B cell (primary cell): Measurements from ENCODE around the gene KCNG4. TPM values are rescaled to one million over a fixed set of nuclear protein-coding genes. Genes with fewer than 3 reads are reported as not detected.

Source experiments
- ATAC-seq: fragments of 200-7000 bp; cut with Tn5 transposase; one replicate; pipeline ENCODE4 v1.10.0; 2021; ENCODE audit warnings: low read depth, mild to moderate bottlenecking, moderate number of reproducible peaks, moderate library complexity
- CTCF ChIA-PET: fragments of 350-600 bp; sonication (Branson Sonifier 250); formaldehyde crosslinking; loops from one replicate; lab custom pipeline; 2021; ENCODE audit warnings: antibody characterized with exemption, inconsistent platforms; lab: Charles Lee
- POLR2A ChIA-PET: fragments of 350-600 bp; sonication (Branson Sonifier 250); formaldehyde crosslinking; loops from one replicate; lab custom pipeline; 2021; ENCODE audit warnings: antibody characterized with exemption; lab: Charles Lee
- DNase-seq: peaks from one replicate; pipeline ENCODE4 v3.0.0; 2013
- H2AFZ ChIP-seq: 2 replicates; pipeline ENCODE4 v1.6.1; 2012; ENCODE audit warnings: mild to moderate bottlenecking, low read depth, low read length; ENCODE audit not compliant: insufficient read depth, poor library complexity, severe bottlenecking
- H3K27ac ChIP-seq, 2 donors: 1 replicate in 1 of 2; 2 replicates in 1 of 2; pipeline ENCODE4 v1.5.1; 2012 to 2013; ENCODE audit warnings: low read length in 2 of 2, mild to moderate bottlenecking in 2 of 2, moderate library complexity in 1 of 2
- H3K27me3 ChIP-seq, 4 experiments: fragments of 200-600 bp in 1 of 4; sonication (generic) in 1 of 4; replicated peaks in 1 of 4; 1 replicate in 2 of 4; 2 replicates in 2 of 4; pipeline versions ENCODE4 v1.6.1 to v1.7.0; 2013 to 2016; ENCODE audit warnings: low read length in 3 of 4, mild to moderate bottlenecking in 2 of 4, mixed read lengths in 1 of 4, moderate library complexity in 1 of 4; ENCODE audit not compliant: insufficient read depth in 4 of 4, control insufficient read depth in 3 of 4; ENCODE audit errors: control extremely low read depth in 1 of 4
- H3K36me3 ChIP-seq, 2 experiments: replicated peaks in 1 of 2; 1 replicate in 1 of 2; 2 replicates in 1 of 2; pipeline versions ENCODE4 v1.6.1 to v1.7.1; 2013; ENCODE audit warnings: low read length in 1 of 2; ENCODE audit not compliant: insufficient read depth in 2 of 2, control insufficient read depth in 1 of 2; ENCODE audit errors: control extremely low read depth in 1 of 2, extremely low read depth in 1 of 2
- H3K4me1 ChIP-seq, 2 donors: fragments of 200-600 bp in 1 of 2; sonication (generic) in 1 of 2; 1 replicate in 1 of 2; 2 replicates in 1 of 2; pipeline versions ENCODE4 v1.5.1 to v1.6.1; 2013 to 2017; ENCODE audit warnings: low read length in 2 of 2; ENCODE audit not compliant: control insufficient read depth in 2 of 2, insufficient read depth in 2 of 2
- H3K4me2 ChIP-seq: replicated peaks from 2 replicates; pipeline ENCODE3; 2012; ENCODE audit warnings: mild to moderate bottlenecking, low read depth, low read length; ENCODE audit not compliant: poor library complexity, severe bottlenecking
- H3K4me3 ChIP-seq, 5 experiments: fragments of 200-600 bp in 1 of 5; sonication (generic) in 1 of 5; 1 replicate in 3 of 5; 2 replicates in 2 of 5; pipeline versions ENCODE4 v1.5.1 to v1.7.0; 2011 to 2016; ENCODE audit warnings: low read length in 4 of 5, mild to moderate bottlenecking in 4 of 5, low read depth in 2 of 5, control low read depth in 1 of 5, moderate library complexity in 1 of 5; ENCODE audit not compliant: insufficient read depth in 1 of 5; ENCODE audit errors: control extremely low read depth in 1 of 5, extremely low read depth in 1 of 5
- H3K79me2 ChIP-seq: fragments of 200-600 bp; sonication (generic); one replicate; pipeline ENCODE4 v1.6.0; 2016; ENCODE audit warnings: low read length; ENCODE audit not compliant: control insufficient read depth, insufficient read depth
- H3K9ac ChIP-seq: fragments of 200-600 bp; sonication (generic); 2 replicates; pipeline ENCODE4 v1.6.1; 2017; ENCODE audit warnings: mild to moderate bottlenecking, low read length, moderate library complexity
- H3K9me3 ChIP-seq, 3 donors: one replicate each; pipeline versions ENCODE4 v1.6.1 to v1.7.1; 2013; ENCODE audit warnings: low read length in 2 of 3; ENCODE audit not compliant: control insufficient read depth in 2 of 3, insufficient read depth in 1 of 3; ENCODE audit errors: control extremely low read depth in 1 of 3
- H4K20me1 ChIP-seq: 2 replicates; pipeline ENCODE4 v1.6.0; 2012; ENCODE audit warnings: mild to moderate bottlenecking, low read length; ENCODE audit not compliant: insufficient read depth, control insufficient read depth, poor library complexity, severe bottlenecking
- H3K27ac Mint-ChIP-seq: one replicate; pipeline ENCODE4 v1.8.0; 2021; ENCODE audit warnings: mixed read lengths
- H3K27me3 Mint-ChIP-seq: one replicate; pipeline ENCODE4 v1.8.0; 2021; ENCODE audit warnings: mixed read lengths
- H3K4me1 Mint-ChIP-seq: one replicate; pipeline ENCODE4 v1.8.0; 2021; ENCODE audit warnings: mixed read lengths
- H3K4me3 Mint-ChIP-seq: one replicate; pipeline ENCODE4 v1.8.0; 2021; ENCODE audit warnings: mixed read lengths
- H3K9me3 Mint-ChIP-seq: one replicate; pipeline ENCODE4 v1.8.0; 2022; ENCODE audit warnings: mixed read lengths; ENCODE audit not compliant: insufficient read depth
- CTCF ChIP-seq: fragments of 200-600 bp; IDR thresholded peaks from one replicate; pipeline ENCODE4 v1.8.0; 2022; ENCODE audit warnings: antibody characterized with exemption, mild to moderate bottlenecking
- EZH2 ChIP-seq: IDR thresholded peaks from 2 replicates; pipeline ENCODE4 v1.6.1; 2012; ENCODE audit warnings: borderline replicate concordance, low read depth, mild to moderate bottlenecking, moderate library complexity, low read length; ENCODE audit not compliant: insufficient read depth, poor library complexity, severe bottlenecking
- WGBS: methylation state at CpG from one replicate; pipeline ENCODE4 v1.1.5; 2013; ENCODE audit warnings: missing lambda C conversion rate; ENCODE audit not compliant: insufficient coverage; 5-methylcytosine and 5-hydroxymethylcytosine counted together
- intact Hi-C: fragments of 100-400 bp; cut with micrococcal nuclease; formaldehyde crosslinking; loops from one replicate; pipeline ENCODE4 v1.10.0; 2022
- polyA plus RNA-seq: library from polyadenylated mRNA; depleted of rRNA; stranded (reverse); fragments of >200 nt; gene quantifications from 2 replicates; pipeline ENCODE4 v1.2.3, GENCODE V29; 2012
- total RNA-seq, 2 donors: library from RNA; stranded (reverse); fragments of 120-200 nt in 1 of 2; gene quantifications; 1 replicate in 1 of 2; 2 replicates in 1 of 2; pipeline versions ENCODE4 v1.2.3 to v1.2.4, GENCODE V29; 2013 to 2022

KCNG4 gene
- total and polyA plus RNA-seq, 2 donors (not counting 1 experiment from before 2014, with no cell fraction given): not detected

DNA sequence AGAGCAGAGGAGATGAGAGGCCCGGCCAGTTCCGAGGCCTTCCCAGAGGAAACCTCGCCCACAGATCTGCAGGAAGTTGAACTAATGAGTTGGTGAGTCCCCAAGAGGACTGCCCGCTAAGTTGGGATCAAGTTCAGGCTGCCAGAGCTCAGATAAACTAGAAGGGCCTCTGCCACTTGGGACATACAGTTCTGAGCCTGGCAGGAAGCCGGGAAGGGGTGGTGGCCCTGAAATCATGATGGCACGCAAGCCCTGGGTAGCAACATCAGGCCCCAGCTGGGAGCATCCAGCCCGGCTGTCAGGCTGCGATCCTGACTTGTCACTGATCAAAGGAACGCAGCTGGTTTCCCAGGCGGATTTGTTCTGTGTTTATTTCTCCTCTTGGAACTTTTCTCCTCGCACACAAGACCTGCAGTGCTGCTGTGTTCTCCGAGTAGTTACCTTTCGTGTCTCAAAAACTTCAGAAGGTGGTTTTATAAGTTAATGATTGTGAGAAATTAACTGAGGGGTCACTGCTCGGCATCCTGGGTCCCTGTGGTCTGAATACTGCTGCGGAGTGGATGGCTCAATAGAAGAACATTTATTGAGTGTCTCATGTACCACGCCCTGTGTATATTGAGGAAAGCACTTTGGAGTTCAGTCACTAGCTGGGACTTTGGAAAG, 46.9 kb upstream of the KCNG4 start:
- no peak overlapping the region for H3K4me3 Mint-ChIP-seq
- no peaks in the 10 kb centered on the region for H3K9me3 ChIP-seq
- H3K79me2 ChIP-seq: no peaks in the 10 kb centered on the region
- no peaks in the 10 kb centered on the region for H3K9me3 Mint-ChIP-seq
- POLR2A ChIA-PET: no interaction called here
- no peak overlapping the region for H3K9ac ChIP-seq
- H2AFZ ChIP-seq: no peak overlapping the region
- ATAC-seq: no peak
- H3K27me3 ChIP-seq: peaks cover 0 to 8% (median 0%) of the 10 kb centered on the region in 4 experiments
- no peaks in the 10 kb centered on the region for H3K36me3 ChIP-seq
- no peak for DNase-seq
- CTCF ChIA-PET: interaction anchor here (1.7 kb wide), 1 partner anchor 10 kb away, joined by 5 read pairs; no protein-coding TSS in a partner anchor
- 79% methylated on average over 16 of the region's 16 CpGs for WGBS
- H3K4me3 ChIP-seq: no peak overlapping the region
- TF ChIP-seq EZH2: no peak
- TF ChIP-seq CTCF: no peak
- no peak overlapping the region for H3K27ac ChIP-seq
- H3K27me3 Mint-ChIP-seq: peaks cover 28% of the 10 kb centered on the region
- no peak overlapping the region for H3K27ac Mint-ChIP-seq
- H3K4me1 ChIP-seq: no peaks in the 10 kb centered on the region
- H3K4me1 Mint-ChIP-seq: no peaks in the 10 kb centered on the region
- intact Hi-C loops: no loop called here
- H4K20me1 ChIP-seq: no peaks in the 10 kb centered on the region
- no peak overlapping the region for H3K4me2 ChIP-seq

GRCh38 chr16:84284154-84284722, 44.4 kb upstream of the KCNG4 start:
- Histone ChIP-seq H3K4me2 (no peak overlapping the region), H2AFZ (no peak overlapping the region), H4K20me1 (no peaks in the 10 kb centered on the region), H3K27ac (no peak overlapping the region), H3K4me1 (no peaks in the 10 kb centered on the region), H3K9me3 (no peaks in the 10 kb centered on the region), H3K4me3 (no peak overlapping the region), H3K9ac (no peak overlapping the region), H3K27me3 (peaks cover 0 to 7% (median 0%) of the 10 kb centered on the region in 4 experiments), H3K36me3 (no peaks in the 10 kb centered on the region), H3K79me2 (no peaks in the 10 kb centered on the region)
- POLR2A ChIA-PET: no interaction called here
- CTCF ChIA-PET: no interaction called here
- Mint-ChIP-seq H3K27ac (no peak overlapping the region), H3K4me1 (no peaks in the 10 kb centered on the region), H3K27me3 (peaks cover 22% of the 10 kb centered on the region), H3K4me3 (no peak overlapping the region), H3K9me3 (no peaks in the 10 kb centered on the region)
- intact Hi-C loops: no loop called here
- TF ChIP-seq CTCF (no peak), EZH2 (no peak)
- DNase-seq: no peak
- 79% methylated on average over 11 of the region's 13 CpGs for WGBS
- ATAC-seq: no peak
